ENCODE results near the gene RPL5. TPM values are rescaled to one million over a fixed set of nuclear protein-coding genes. Genes with fewer than 3 reads are reported as not detected.
A peak's percentile ranks its signal among the peaks of the same experiment; 100 is the strongest.

The RPL5 gene
- total and polyA plus RNA-seq, 2 of the 8 experiments (the other 6 are each of a cell fraction or from before 2014, with no cell fraction given) = 1,506 to 2,034 TPM

- TF ChIP-seq CHD7 (IDR thresholded peaks at IDR 0.05; ENCODE audit: insufficient replicate concordance, low read length) = no peak
- peak; percentile 76; the same call in 1 of the 2 replicates for TF ChIP-seq TEAD4 (IDR thresholded peaks at IDR 0.05; ENCODE audit: low read depth, low read length)
- peak; percentile 90 for TF ChIP-seq CREB1 (IDR thresholded peaks at IDR 0.05)
- TF ChIP-seq RFX5 (IDR thresholded peaks at IDR 0.05; ENCODE audit: borderline replicate concordance, low read depth, low read length) = no peak
- TF ChIP-seq YY1 (IDR thresholded peaks at IDR 0.05; ENCODE audit: low read depth, low read length) = no peak
- peak; percentile 56; the same call in 1 of the 2 replicates for TF ChIP-seq TBP (IDR thresholded peaks at IDR 0.05; ENCODE audit: low read depth, low read length)
- TF ChIP-seq POU5F1 (IDR thresholded peaks at IDR 0.05; ENCODE audit: low read depth, low read length) = peak; percentile 3; the same call in 1 of the 2 replicates
- TF ChIP-seq TAF7 (optimal IDR thresholded peaks at IDR 0.05; ENCODE audit: borderline replicate concordance, low read depth, low read length) = no peak
- no peak for TF ChIP-seq JUND (IDR thresholded peaks at IDR 0.05; ENCODE audit: low read length)
- no peak for TF ChIP-seq CTBP2 (IDR thresholded peaks at IDR 0.05; ENCODE audit: borderline replicate concordance, insufficient read depth, insufficient read length, low read length)
Measured at GRCh38 chr1:92784639-92785500, 47.0 kb upstream of the RPL5 start, which contains the start of gene EVI5 (continued).
